GM18870 (cell line): ENCODE measurements around the gene PLGLB1.
"Not testable (repeated sequence)": the region's sequence is repeated elsewhere in the genome, so short reads cannot be mapped to it uniquely, and the experiment has no call there.

Experiments
- ATAC-seq: cut with Tn5 transposase; IDR thresholded peaks from one replicate; pipeline ENCODE4 v1.9.1; 2021; ENCODE audit warnings: moderate library complexity; ENCODE audit not compliant: unreplicated experiment

PLGLB1 gene

GRCh38 chr2:87021744-87022143 is at the start of gene PLGLB1:
TSS of gene PLGLB1 (minus strand) at chr2:87021844. CDS start at chr2:87021783, 61 bp downstream.
- ATAC-seq = not testable (repeated sequence)

- ATAC-seq = not testable (repeated sequence)
Measured at GRCh38 chr2:87064305-87064704, 42.7 kb upstream of the PLGLB1 start.

- not testable (repeated sequence) for ATAC-seq
Measured at GRCh38 chr2:87063431-87063830, 41.8 kb upstream of the PLGLB1 start.

- not testable (repeated sequence) for ATAC-seq
Measured at GRCh38 chr2:87061519-87061918, 39.9 kb upstream of the PLGLB1 start.

- not testable (repeated sequence) for ATAC-seq
Measured at GRCh38 chr2:87057606-87058005, 36.0 kb upstream of the PLGLB1 start.

- not testable (repeated sequence) for ATAC-seq
Measured at GRCh38 chr2:87056843-87057242, 35.2 kb upstream of the PLGLB1 start.

- ATAC-seq = not testable (repeated sequence)
Measured at GRCh38 chr2:87056435-87056834, 34.8 kb upstream of the PLGLB1 start.

GRCh38 chr2:87054375-87054774 is 32.7 kb upstream of the PLGLB1 start:
- not testable (repeated sequence) for ATAC-seq

- ATAC-seq = not testable (repeated sequence)
Measured at GRCh38 chr2:87041321-87041978, 19.8 kb upstream of the PLGLB1 start.

- not testable (repeated sequence) for ATAC-seq
Measured at GRCh38 chr2:87028607-87029006, 7.0 kb upstream of the PLGLB1 start.

- ATAC-seq = not testable (repeated sequence)
Measured at GRCh38 chr2:87026816-87027215, 5.2 kb upstream of the PLGLB1 start.

- ATAC-seq = not testable (repeated sequence)
Measured at GRCh38 chr2:87025927-87026326, 4.3 kb upstream of the PLGLB1 start.

- ATAC-seq = not testable (repeated sequence)
Measured at GRCh38 chr2:87023988-87024615, 2.5 kb upstream of the PLGLB1 start.

- ATAC-seq = not testable (repeated sequence)
Measured at GRCh38 chr2:87021043-87021442, 601 bp downstream of the PLGLB1 start.

GRCh38 chr2:87019053-87019452 is 2.6 kb downstream of the PLGLB1 start:
- ATAC-seq = not testable (repeated sequence)

GRCh38 chr2:87014489-87015169 is 7.0 kb downstream of the PLGLB1 start:
- ATAC-seq = not testable (repeated sequence)

- ATAC-seq = not testable (repeated sequence)
Measured at GRCh38 chr2:87004398-87004797, 17.2 kb downstream of the PLGLB1 start.
